BLaER1 treated with 17β-estradiol and CSF1 and Interleukin-3, amounts not matched to agents 10 nM and 100 nM (cell line): ENCODE results near the gene ASB14.

ENCODE experiments used
- H3K27ac ChIP-seq, 11 experiments: shearing (Covaris generic); formaldehyde crosslinking; 2 replicates each; pipeline ENCODE4 v1.8.1; 2022
- H3K27me3 ChIP-seq, 11 experiments: shearing (Covaris generic); formaldehyde crosslinking; 2 replicates each; pipeline ENCODE4 v1.8.1; 2022
- H3K36me3 ChIP-seq, 11 experiments: shearing (Covaris generic); formaldehyde crosslinking; 2 replicates each; pipeline ENCODE4 v1.8.1; 2022
- H3K4me1 ChIP-seq, 10 experiments: shearing (Covaris generic); formaldehyde crosslinking; 2 replicates each; pipeline ENCODE4 v1.8.1; 2022
- H3K4me2 ChIP-seq, 11 experiments: shearing (Covaris generic); formaldehyde crosslinking; 2 replicates each; pipeline ENCODE4 v1.8.1; 2022
- H3K4me3 ChIP-seq, 10 experiments: shearing (Covaris generic); formaldehyde crosslinking; 2 replicates each; pipeline ENCODE4 v1.8.1; 2022
- H3K9ac ChIP-seq, 11 experiments: shearing (Covaris generic); formaldehyde crosslinking; 2 replicates each; pipeline ENCODE4 v1.8.1; 2022
- H3K9me3 ChIP-seq, 11 experiments: shearing (Covaris generic); formaldehyde crosslinking; replicated peaks in 1 of 11; 2 replicates each; pipeline ENCODE4 v1.8.1; 2022
- H4K20me1 ChIP-seq, 11 experiments: shearing (Covaris generic); formaldehyde crosslinking; 2 replicates each; pipeline ENCODE4 v1.8.1; 2022
- Cebpa-rat ChIP-seq, 11 experiments: shearing (Covaris generic); IDR thresholded peaks; 2 replicates each; pipeline ENCODE4 v1.8.1; 2022

Gene ASB14

GRCh38 chr3:57298041-57298440 is 5.6 kb upstream of the ASB14 start:
- no peaks in the 10 kb centered on the region for H3K27me3 ChIP-seq
- H4K20me1 ChIP-seq = no peaks in the 10 kb centered on the region
- no peak for TF ChIP-seq Cebpa-rat (IDR thresholded peaks at IDR 0.05)

GRCh38 chr3:57292897-57293526 is 527 bp upstream of the ASB14 start:
- peaks cover 0 to 11% (median 9%) of the 10 kb centered on the region in 10 experiments; a peak in 12 of 20 replicates for H3K4me1 ChIP-seq
- H3K27me3 ChIP-seq = no peaks in the 10 kb centered on the region
- H3K4me2 ChIP-seq = no peak overlapping the region
- H4K20me1 ChIP-seq = no peaks in the 10 kb centered on the region
- TF ChIP-seq Cebpa-rat (IDR thresholded peaks at IDR 0.05) = no peak
- H3K9me3 ChIP-seq = no peaks in the 10 kb centered on the region
- no peak overlapping the region for H3K9ac ChIP-seq
- H3K4me3 ChIP-seq = no peak overlapping the region
- no peak overlapping the region for H3K27ac ChIP-seq
- H3K36me3 ChIP-seq = no peaks in the 10 kb centered on the region

More at GRCh38 chr3:57298041-57298440, 5.6 kb upstream of the ASB14 start:
- H3K4me1 ChIP-seq = no peaks in the 10 kb centered on the region
- H3K9ac ChIP-seq = no peak overlapping the region
- no peak overlapping the region for H3K4me2 ChIP-seq
- no peak overlapping the region for H3K27ac ChIP-seq
- H3K9me3 ChIP-seq = no peaks in the 10 kb centered on the region
- H3K36me3 ChIP-seq = no peaks in the 10 kb centered on the region
- no peak overlapping the region for H3K4me3 ChIP-seq

GRCh38 chr3:57288403-57288802 is 4.1 kb downstream of the ASB14 start:
- Histone ChIP-seq H4K20me1 (no peaks in the 10 kb centered on the region), H3K4me3 (no peak overlapping the region), H3K9me3 (peaks cover 4 to 11% (median 6%) of the 10 kb centered on the region in 11 experiments; a peak in 15 of 22 replicates), H3K4me1 (peaks cover 0 to 16% (median 11%) of the 10 kb centered on the region in 10 experiments; a peak in 12 of 20 replicates), H3K36me3 (0 out of 22 replicates have a peak, but pooled peaks cover 0 to 4% (median 0%) of the 10 kb centered on the region in 11 experiments), H3K27me3 (no peaks in the 10 kb centered on the region), H3K9ac (no peak overlapping the region), H3K27ac (no peak overlapping the region), H3K4me2 (peak overlapping the region in 9 of 11 experiments; percentile 6 to 65 (median 32); a peak in 15 of 22 replicates)
- no peak for TF ChIP-seq Cebpa-rat (IDR thresholded peaks at IDR 0.05)

GRCh38 chr3:57287205-57287604 is 5.3 kb downstream of the ASB14 start:
- H3K27ac ChIP-seq = no peak overlapping the region
- no peak for TF ChIP-seq Cebpa-rat (IDR thresholded peaks at IDR 0.05)
- peaks cover 4 to 11% (median 6%) of the 10 kb centered on the region in 11 experiments; a peak in 15 of 22 replicates for H3K9me3 ChIP-seq
- no peak overlapping the region for H3K4me3 ChIP-seq
- no peaks in the 10 kb centered on the region for H3K27me3 ChIP-seq
- 0 out of 22 replicates have a peak, but pooled peaks cover 0 to 4% (median 0%) of the 10 kb centered on the region in 11 experiments for H3K36me3 ChIP-seq
- no peaks in the 10 kb centered on the region for H4K20me1 ChIP-seq
- H3K4me1 ChIP-seq = peaks cover 0 to 16% (median 11%) of the 10 kb centered on the region in 10 experiments; a peak in 12 of 20 replicates
- no peak overlapping the region for H3K9ac ChIP-seq
- peak overlapping the region in 1 of 11 experiments; percentile 28; a peak in 1 of 22 replicates for H3K4me2 ChIP-seq

GRCh38 chr3:57283334-57283733 is 9.2 kb downstream of the ASB14 start:
- Histone ChIP-seq H3K4me2 (no peak overlapping the region), H3K9ac (no peak overlapping the region), H3K27me3 (no peaks in the 10 kb centered on the region), H4K20me1 (no peaks in the 10 kb centered on the region), H3K4me3 (no peak overlapping the region), H3K27ac (no peak overlapping the region), H3K9me3 (peaks cover 22 to 31% (median 26%) of the 10 kb centered on the region in 11 experiments), H3K4me1 (peaks cover 0 to 9% (median 6%) of the 10 kb centered on the region in 10 experiments; a peak in 12 of 20 replicates), H3K36me3 (peaks cover 0 to 20% (median 10%) of the 10 kb centered on the region in 11 experiments; a peak in 13 of 22 replicates)
- no peak for TF ChIP-seq Cebpa-rat (IDR thresholded peaks at IDR 0.05)

GRCh38 chr3:57281715-57282114 is 10.8 kb downstream of the ASB14 start:
- H3K9me3 ChIP-seq = peaks cover 24 to 29% (median 26%) of the 10 kb centered on the region in 11 experiments
- no peaks in the 10 kb centered on the region for H3K27me3 ChIP-seq
- peaks cover 2 to 26% (median 11%) of the 10 kb centered on the region in 11 experiments; a peak in 14 of 22 replicates for H3K36me3 ChIP-seq
- no peak overlapping the region for H3K4me3 ChIP-seq
- no peak overlapping the region for H3K27ac ChIP-seq
- H3K4me1 ChIP-seq = no peaks in the 10 kb centered on the region
- H3K4me2 ChIP-seq = no peak overlapping the region
- H3K9ac ChIP-seq = no peak overlapping the region
- H4K20me1 ChIP-seq = no peaks in the 10 kb centered on the region
- TF ChIP-seq Cebpa-rat (IDR thresholded peaks at IDR 0.05) = no peak

GRCh38 chr3:57279685-57280084 is 12.8 kb downstream of the ASB14 start:
- H3K9ac ChIP-seq = no peak overlapping the region
- peaks cover 9 to 40% (median 17%) of the 10 kb centered on the region in 11 experiments; a peak in 19 of 22 replicates for H3K36me3 ChIP-seq
- H4K20me1 ChIP-seq = no peaks in the 10 kb centered on the region
- H3K4me1 ChIP-seq = no peaks in the 10 kb centered on the region
- no peak overlapping the region for H3K4me3 ChIP-seq
- peaks cover 18 to 24% (median 22%) of the 10 kb centered on the region in 11 experiments; a peak in 21 of 22 replicates for H3K9me3 ChIP-seq
- no peak overlapping the region for H3K27ac ChIP-seq
- no peak overlapping the region for H3K4me2 ChIP-seq
- H3K27me3 ChIP-seq = no peaks in the 10 kb centered on the region
- no peak for TF ChIP-seq Cebpa-rat (IDR thresholded peaks at IDR 0.05)

GRCh38 chr3:57278237-57278636 is 14.2 kb downstream of the ASB14 start:
- H3K4me2 ChIP-seq = no peak overlapping the region
- H3K27me3 ChIP-seq = no peaks in the 10 kb centered on the region
- H3K4me1 ChIP-seq = no peaks in the 10 kb centered on the region
- peaks cover 18 to 24% (median 22%) of the 10 kb centered on the region in 11 experiments; a peak in 21 of 22 replicates for H3K9me3 ChIP-seq
- no peak for TF ChIP-seq Cebpa-rat (IDR thresholded peaks at IDR 0.05)
- no peak overlapping the region for H3K27ac ChIP-seq
- H3K9ac ChIP-seq = no peak overlapping the region
- H3K4me3 ChIP-seq = no peak overlapping the region
- no peaks in the 10 kb centered on the region for H4K20me1 ChIP-seq
- H3K36me3 ChIP-seq = peaks cover 10 to 52% (median 25%) of the 10 kb centered on the region in 11 experiments; a peak in 20 of 22 replicates

GRCh38 chr3:57275393-57275792 is 17.1 kb downstream of the ASB14 start:
- no peak overlapping the region for H3K9ac ChIP-seq
- H3K4me3 ChIP-seq = no peak overlapping the region
- no peak overlapping the region for H3K27ac ChIP-seq
- H4K20me1 ChIP-seq = no peaks in the 10 kb centered on the region
- H3K4me1 ChIP-seq = no peaks in the 10 kb centered on the region
- peaks cover 27 to 80% (median 41%) of the 10 kb centered on the region in 11 experiments for H3K36me3 ChIP-seq
- no peaks in the 10 kb centered on the region for H3K27me3 ChIP-seq
- no peak for TF ChIP-seq Cebpa-rat (IDR thresholded peaks at IDR 0.05)
- peaks cover 18 to 24% (median 22%) of the 10 kb centered on the region in 11 experiments; a peak in 21 of 22 replicates for H3K9me3 ChIP-seq
- H3K4me2 ChIP-seq = no peak overlapping the region
